ENCODE data around the gene LTBP3.
A peak's percentile ranks its signal among the peaks of the same experiment; 100 is the strongest.

The LTBP3 gene

GRCh38 chr11:65556470-65557279 lies 1.5 kb downstream of the LTBP3 start:
- FAIRE-seq = no peak
- DNase-seq (ENCODE audit: extremely low spot score, insufficient read length, low read depth) = no peak

DNA sequence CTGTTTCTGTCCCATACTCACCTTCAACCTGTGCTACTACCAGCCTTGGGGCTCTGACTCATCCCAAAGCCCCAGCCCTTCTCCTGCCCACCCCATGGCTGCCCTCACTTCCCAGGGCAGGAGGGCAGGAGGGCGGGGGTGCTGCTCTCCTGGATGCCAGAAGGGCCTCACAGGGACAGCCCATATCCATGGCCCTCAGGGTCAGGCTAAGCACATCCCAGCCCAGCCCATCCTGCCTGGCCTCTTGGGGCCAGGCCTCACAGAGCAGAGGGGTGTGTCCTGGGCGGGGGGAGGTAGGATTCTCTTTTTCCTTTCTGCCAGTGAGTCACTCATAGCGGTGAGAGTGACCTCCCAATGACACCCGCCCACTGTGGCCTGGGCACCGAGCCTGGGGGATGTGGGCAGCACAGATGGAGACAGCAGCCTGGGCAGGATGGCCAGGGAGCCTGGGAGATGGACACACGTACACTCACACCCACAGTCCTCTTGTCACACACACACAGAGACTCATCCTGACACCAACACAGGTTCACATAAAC lies 2.4 kb downstream of the LTBP3 start:
- DNase-seq (ENCODE audit: extremely low spot score, insufficient read length, low read depth) (no peak), FAIRE-seq (no peak)

GRCh38 chr11:65554842-65555430 lies 3.2 kb downstream of the LTBP3 start:
- FAIRE-seq = no peak
- DNase-seq (ENCODE audit: extremely low spot score, insufficient read length, low read depth) = no peak

DNA sequence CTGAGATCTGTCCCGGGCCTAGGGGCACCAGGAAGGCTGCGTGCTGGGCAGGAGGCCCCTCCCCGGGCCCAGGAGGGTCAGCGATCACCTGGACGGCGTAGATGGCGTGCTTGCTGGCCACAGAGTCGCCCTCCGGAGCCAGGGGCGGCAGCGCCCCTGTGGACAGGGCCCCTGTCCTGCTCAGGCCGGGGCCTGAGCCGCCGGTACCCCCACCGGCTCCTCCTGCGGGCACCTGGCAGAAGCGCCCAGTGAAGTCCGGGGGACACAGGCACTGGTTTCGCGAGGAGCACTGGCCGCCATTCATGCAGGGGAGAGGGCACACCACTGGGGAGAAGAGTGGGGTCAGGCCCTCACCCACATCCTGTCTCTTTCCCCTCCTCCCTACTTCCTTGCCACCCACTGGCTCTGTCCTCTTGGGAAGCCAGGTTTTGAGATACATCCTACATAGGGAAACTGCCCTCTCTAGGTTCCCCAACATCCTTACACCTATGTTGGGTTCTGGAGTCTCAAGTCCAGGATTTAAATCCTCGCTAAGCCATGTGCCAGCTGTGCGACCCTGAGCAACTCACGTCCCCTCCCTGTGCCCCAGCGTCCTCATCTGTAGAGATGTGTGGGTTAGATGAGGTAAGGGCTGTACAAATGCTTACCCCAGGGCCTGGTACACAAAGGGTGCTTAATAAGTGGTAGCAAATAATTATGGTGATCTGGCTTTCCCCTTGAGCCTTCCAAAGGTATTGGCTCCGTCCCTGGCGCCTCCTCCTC lies 3.9 kb downstream of the LTBP3 start:
- no peak for FAIRE-seq
- DNase-seq (ENCODE audit: extremely low spot score, insufficient read length, low read depth) = no peak

DNA sequence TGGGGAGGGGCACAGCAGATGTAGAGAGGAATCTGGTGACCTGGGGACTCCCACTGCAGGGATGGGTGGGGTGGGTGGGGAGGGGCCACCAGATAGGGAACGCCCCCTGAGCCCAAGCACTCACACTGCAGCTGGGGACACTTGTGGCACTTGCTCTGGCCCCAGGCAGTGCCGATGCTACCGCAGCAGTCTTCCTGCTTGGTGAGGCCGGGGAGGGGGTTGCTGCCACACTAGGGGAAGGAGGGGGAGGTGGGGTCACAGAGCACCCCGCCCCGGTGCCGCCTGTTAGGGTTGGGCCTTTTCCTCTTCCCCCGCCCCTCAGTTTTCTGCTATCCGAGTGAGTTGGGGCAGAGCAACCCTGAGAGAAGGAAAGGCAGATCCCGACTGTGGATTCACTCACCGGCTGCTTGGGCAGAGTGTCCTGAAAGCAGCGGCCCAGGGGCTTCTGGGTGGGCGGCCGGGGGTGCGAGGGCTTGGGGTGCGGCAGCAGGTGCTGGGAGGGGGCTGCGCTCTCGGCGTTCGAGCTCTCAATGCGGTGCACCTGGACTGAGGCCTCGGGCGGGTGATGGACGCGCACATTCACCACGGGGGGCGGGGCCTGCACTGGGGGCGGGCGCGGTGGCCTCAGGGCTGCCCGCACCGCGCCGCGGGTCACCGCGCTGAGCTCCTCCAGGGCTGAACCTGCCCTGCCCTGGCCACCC lies 4.7 kb downstream of the LTBP3 start:
- DNase-seq (ENCODE audit: extremely low spot score, insufficient read length, low read depth) (no peak), FAIRE-seq (no peak)

DNA sequence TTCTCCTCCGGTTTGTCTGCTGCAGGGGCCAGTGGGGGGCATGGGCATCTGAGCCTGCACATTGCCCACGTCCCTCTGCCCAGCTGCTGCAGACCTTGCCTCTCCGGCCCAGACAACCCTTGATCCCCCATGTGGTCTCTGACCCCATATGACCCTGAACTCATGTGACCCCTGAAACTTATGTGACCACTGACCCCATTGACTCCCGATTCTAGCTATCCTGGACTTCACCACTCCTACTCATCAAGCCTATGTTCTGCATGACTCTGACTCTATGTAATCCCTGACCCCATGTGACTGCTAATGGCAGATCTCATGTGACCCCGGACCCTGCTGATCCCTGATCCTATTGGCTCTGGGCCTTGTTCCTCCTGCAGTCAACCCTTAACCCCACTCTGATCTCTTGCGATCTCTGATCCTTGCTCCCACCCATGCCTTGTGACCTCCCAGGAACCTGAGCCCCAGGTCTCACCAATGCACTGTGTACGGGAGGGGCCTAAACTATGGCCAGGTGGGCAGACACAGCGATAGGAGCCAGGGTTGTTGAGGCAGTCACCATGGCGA lies 5.7 kb downstream of the LTBP3 start:
- DNase-seq (ENCODE audit: extremely low spot score, insufficient read length, low read depth) = no peak
- FAIRE-seq = no peak

GRCh38 chr11:65551572-65552387 lies 6.4 kb downstream of the LTBP3 start:
- peak; percentile 55 for DNase-seq (ENCODE audit: extremely low spot score, insufficient read length, low read depth)

DNA sequence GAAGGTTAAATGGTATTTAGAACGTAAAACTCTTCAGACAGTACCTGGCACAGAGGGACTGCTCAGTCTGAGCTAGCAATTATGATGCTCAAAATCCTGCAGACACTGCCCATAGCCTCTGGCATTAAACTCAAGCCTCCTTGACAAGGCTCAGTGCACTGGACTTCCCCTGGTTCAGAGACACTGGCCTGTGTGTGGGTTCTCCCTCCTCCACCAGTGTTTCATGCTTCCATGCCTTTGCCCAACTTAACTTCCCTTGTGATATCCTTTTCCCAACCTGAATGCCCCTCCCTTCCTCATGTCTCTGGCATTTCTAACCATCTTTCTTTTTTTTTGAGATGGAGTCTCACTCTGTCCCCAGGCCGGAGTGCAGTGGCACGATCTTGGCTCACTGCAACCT lies 9.1 kb downstream of the LTBP3 start:
- FAIRE-seq (no peak), DNase-seq (ENCODE audit: extremely low spot score, insufficient read length, low read depth) (no peak)

More at GRCh38 chr11:65551572-65552387, 6.4 kb downstream of the LTBP3 start:
- FAIRE-seq = peak; percentile 80

GRCh38 chr11:65548395-65548794 lies 9.8 kb downstream of the LTBP3 start:
- DNase-seq (ENCODE audit: extremely low spot score, insufficient read length, low read depth) (no peak), FAIRE-seq (no peak)

GRCh38 chr11:65547446-65548125 lies 10.6 kb downstream of the LTBP3 start:
- DNase-seq (ENCODE audit: extremely low spot score, insufficient read length, low read depth) (no peak), FAIRE-seq (no peak)

DNA sequence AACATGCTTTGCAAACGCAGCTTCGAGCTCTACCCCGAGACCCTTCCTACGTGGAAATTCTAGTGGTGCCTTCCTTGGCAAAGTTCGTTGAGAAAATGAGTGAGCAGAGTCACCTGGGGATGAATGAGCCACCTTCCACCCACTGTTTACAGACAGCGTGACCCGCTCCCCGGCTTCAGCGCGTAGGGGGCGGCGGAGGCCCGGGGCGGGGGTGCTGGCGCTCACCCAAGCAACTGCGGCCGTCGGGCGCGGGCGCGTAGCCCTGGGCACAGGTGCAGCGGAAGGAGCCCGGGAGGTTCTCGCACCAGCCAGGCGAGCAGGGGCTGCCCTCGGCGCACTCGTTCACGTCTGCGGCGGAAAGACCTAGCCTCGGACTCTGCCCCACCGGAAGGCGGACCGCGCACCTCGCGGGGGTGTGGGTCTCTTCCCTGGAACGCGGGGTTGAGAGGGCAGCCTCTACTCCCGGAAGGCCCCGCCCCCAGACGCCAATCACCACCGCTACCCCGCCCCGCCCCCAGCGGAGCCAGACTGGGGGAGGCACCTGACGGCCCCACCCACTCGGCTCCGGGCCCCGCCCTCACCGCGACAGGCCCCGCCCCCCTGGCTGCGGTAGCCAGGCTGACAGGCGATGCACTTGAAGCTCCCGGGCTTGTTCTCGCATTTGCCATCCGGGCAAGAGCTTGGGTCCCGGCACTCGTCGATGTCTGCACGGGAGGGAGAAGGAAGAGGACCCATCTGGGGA lies 11.8 kb downstream of the LTBP3 start:
- DNase-seq (ENCODE audit: extremely low spot score, insufficient read length, low read depth) = peak; percentile 95
- peak; percentile 76 for FAIRE-seq

GRCh38 chr11:65545853-65546216 lies 12.3 kb downstream of the LTBP3 start:
- FAIRE-seq (no peak), DNase-seq (ENCODE audit: extremely low spot score, insufficient read length, low read depth) (no peak)

- DNase-seq (ENCODE audit: extremely low spot score, insufficient read length, low read depth) (no peak), FAIRE-seq (no peak)
These were observed 15.3 kb downstream of the LTBP3 start for GRCh38 chr11:65542738-65543390.

DNA sequence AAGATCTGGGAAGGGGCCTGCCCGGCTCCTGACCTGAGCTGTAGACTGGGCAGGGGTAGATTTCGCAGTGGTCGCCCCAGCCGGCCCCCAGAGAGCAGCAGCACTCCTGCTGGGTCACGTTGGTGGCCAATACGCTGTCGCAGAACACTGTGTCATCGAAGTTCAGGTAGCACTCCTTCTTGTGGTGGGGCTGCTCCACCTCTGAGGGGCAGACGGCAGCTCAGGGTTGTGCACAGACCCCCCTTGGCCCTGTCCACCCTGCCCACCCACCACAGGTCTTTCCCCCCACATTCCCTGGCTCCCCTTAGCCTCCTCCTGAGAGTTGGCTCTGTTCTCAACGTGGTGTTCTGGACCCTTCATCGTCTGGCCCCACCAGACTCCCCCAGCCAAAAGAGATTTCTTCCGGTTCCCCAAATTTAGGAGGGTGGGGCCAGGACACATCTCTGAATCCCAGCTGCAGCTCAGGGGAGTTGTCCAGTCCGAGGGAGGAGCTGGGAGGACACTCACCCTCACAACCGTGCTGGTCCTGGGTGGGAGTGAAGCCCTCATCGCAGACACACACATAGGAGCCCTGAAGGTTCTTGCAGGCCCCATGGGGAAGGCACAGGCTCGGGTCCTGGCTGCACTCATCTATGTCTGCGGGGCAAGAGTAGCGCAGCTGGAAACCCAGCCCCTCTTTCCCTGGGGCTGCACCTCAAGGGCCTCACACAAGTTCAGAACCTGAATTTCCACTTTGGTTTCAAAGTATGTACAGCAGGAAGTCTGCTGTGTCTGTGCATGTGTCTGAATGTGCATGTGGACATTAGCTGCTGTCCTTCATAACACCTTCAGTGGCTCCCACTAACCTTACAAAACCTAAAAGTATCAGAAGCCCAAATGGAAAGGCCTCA lies 16.8 kb downstream of the LTBP3 start:
- DNase-seq (ENCODE audit: extremely low spot score, insufficient read length, low read depth) (no peak), FAIRE-seq (no peak)

GRCh38 chr11:65540290-65541092 lies 17.7 kb downstream of the LTBP3 start:
- peak; percentile 96 for DNase-seq (ENCODE audit: extremely low spot score, insufficient read length, low read depth)

More at GRCh38 chr11:65540290-65541092, 17.7 kb downstream of the LTBP3 start:
- peak; percentile 87 for FAIRE-seq
